Calu3 (cell line): ENCODE data around the gene IL22RA1. TPM values are rescaled to one million over a fixed set of nuclear protein-coding genes. Genes with fewer than 3 reads are reported as not detected.
A peak's percentile ranks its signal among the peaks of the same experiment; 100 is the strongest.

Source experiments
- BruUV-seq: library from RNA; stranded (reverse); fragments of 400-500 nt; replicated peaks from 2 replicates; lab custom pipeline; 2021; lab: Mats Ljungman, UMichigan
- CTCF ChIA-PET: fragments of 300-600 bp; sonication (Branson Sonifier 250); formaldehyde crosslinking; loops from one replicate; lab custom pipeline; 2022; ENCODE audit warnings: antibody characterized with exemption; lab: Charles Lee
- DNase-seq: peaks from one replicate; pipeline ENCODE4 v3.0.0; 2022
- H3K27ac Mint-ChIP-seq: one replicate; pipeline ENCODE4 v1.8.0; 2022; ENCODE audit warnings: mixed read lengths; ENCODE audit not compliant: unreplicated experiment
- H3K27me3 Mint-ChIP-seq: one replicate; pipeline ENCODE4 v1.8.0; 2022; ENCODE audit warnings: mixed read lengths; ENCODE audit not compliant: unreplicated experiment
- H3K36me3 Mint-ChIP-seq: one replicate; pipeline ENCODE4 v1.8.0; 2022; ENCODE audit warnings: mild to moderate bottlenecking, moderate library complexity, mixed read lengths; ENCODE audit not compliant: insufficient read depth, unreplicated experiment
- H3K4me1 Mint-ChIP-seq: one replicate; pipeline ENCODE4 v1.8.0; 2022; ENCODE audit warnings: mild to moderate bottlenecking, low read depth, mixed read lengths; ENCODE audit not compliant: unreplicated experiment
- H3K4me3 Mint-ChIP-seq: one replicate; pipeline ENCODE4 v1.8.0; 2022; ENCODE audit warnings: mild to moderate bottlenecking, low read depth, moderate library complexity, mixed read lengths; ENCODE audit not compliant: unreplicated experiment
- H3K9me3 Mint-ChIP-seq: one replicate; pipeline ENCODE4 v1.8.0; 2022; ENCODE audit warnings: low read depth, mixed read lengths; ENCODE audit not compliant: unreplicated experiment
- CTCF ChIP-seq: fragments of 200-600 bp; IDR thresholded peaks from one replicate; pipeline ENCODE4 v1.8.0; 2022; ENCODE audit warnings: antibody characterized with exemption; ENCODE audit not compliant: unreplicated experiment
- intact Hi-C: fragments of 100-400 bp; cut with micrococcal nuclease; formaldehyde crosslinking; loops from one replicate; pipeline ENCODE4 v1.10.0; 2022; ENCODE audit not compliant: unreplicated experiment
- total RNA-seq: library from RNA; stranded (reverse); gene quantifications from 2 replicates; pipeline ENCODE4 v1.2.3, GENCODE V29; 2022

Gene IL22RA1
- total RNA-seq, 1 experiment from 2014 or later: 1.3 TPM

- no peak for TF ChIP-seq CTCF
- Mint-ChIP-seq H3K27me3 (no peaks in the 10 kb centered on the region), H3K4me1 (peaks cover 21% of the 10 kb centered on the region), H3K9me3 (no peaks in the 10 kb centered on the region), H3K36me3 (no peaks in the 10 kb centered on the region), H3K27ac (peak overlapping the region; percentile 28), H3K4me3 (no peak overlapping the region)
- CTCF ChIA-PET: interaction anchor here (0.6 kb wide), 2 partner anchors 278 to 714 kb away, joined by 4 to 5 read pairs; partner anchors contain the start of gene HMGCL
- BruUV-seq: no TSS peak
- intact Hi-C loops: no loop called here
- no peak for DNase-seq
Measured at GRCh38 chr1:24103408-24103807, 39.5 kb downstream of the IL22RA1 start.

GRCh38 chr1:24102961-24103360 is 40.0 kb downstream of the IL22RA1 start:
- Mint-ChIP-seq H3K9me3 (no peaks in the 10 kb centered on the region), H3K27ac (no peak overlapping the region), H3K4me3 (no peak overlapping the region), H3K36me3 (no peaks in the 10 kb centered on the region), H3K27me3 (no peaks in the 10 kb centered on the region), H3K4me1 (peaks cover 21% of the 10 kb centered on the region)
- no peak for TF ChIP-seq CTCF
- CTCF ChIA-PET: interaction anchor here (0.6 kb wide), 2 partner anchors 145 to 714 kb away, joined by 3 to 4 read pairs; no protein-coding TSS in a partner anchor
- BruUV-seq: no TSS peak
- DNase-seq: peak; percentile 32
- intact Hi-C loops: no loop called here

- TF ChIP-seq CTCF: no peak
- Mint-ChIP-seq H3K9me3 (no peaks in the 10 kb centered on the region), H3K27me3 (no peaks in the 10 kb centered on the region), H3K4me1 (peaks cover 21% of the 10 kb centered on the region), H3K27ac (no peak overlapping the region), H3K36me3 (no peaks in the 10 kb centered on the region), H3K4me3 (no peak overlapping the region)
- CTCF ChIA-PET: no interaction called here
- DNase-seq: peak; percentile 32
- no TSS peak for BruUV-seq
- intact Hi-C loops: no loop called here
Measured at GRCh38 chr1:24101796-24102586, 40.9 kb downstream of the IL22RA1 start.

- no peak for TF ChIP-seq CTCF
Measured at GRCh38 chr1:24100945-24101737, 41.8 kb downstream of the IL22RA1 start.

More at GRCh38 chr1:24100945-24101737, 41.8 kb downstream of the IL22RA1 start:
- CTCF ChIA-PET: interaction anchor here (1.5 kb wide), 1 partner anchor 12 kb away, joined by 5 read pairs; no protein-coding TSS in a partner anchor
- Mint-ChIP-seq H3K27ac (no peak overlapping the region), H3K27me3 (no peaks in the 10 kb centered on the region), H3K36me3 (no peaks in the 10 kb centered on the region), H3K4me3 (no peak overlapping the region), H3K4me1 (peaks cover 21% of the 10 kb centered on the region), H3K9me3 (no peaks in the 10 kb centered on the region)
- intact Hi-C loops: no loop called here
- DNase-seq: no peak
- no TSS peak for BruUV-seq
